ENCODE measurements around the gene STX8.

Gene STX8

GRCh38 chr17:9307313-9307998 lies 268.2 kb downstream of the STX8 start:
- H3K36me3 ChIP-seq (ENCODE audit: insufficient read depth, low read length), result no peaks in the 10 kb centered on the region
- no peak overlapping the region for H3K9ac ChIP-seq (ENCODE audit: low read depth, low read length)
- no peaks in the 10 kb centered on the region for H3K9me3 ChIP-seq (ENCODE audit: control insufficient read depth, insufficient read depth, low read length)
- H3K4me1 ChIP-seq (ENCODE audit: insufficient read depth, low read length), result peaks cover 33% of the 10 kb centered on the region

DNA sequence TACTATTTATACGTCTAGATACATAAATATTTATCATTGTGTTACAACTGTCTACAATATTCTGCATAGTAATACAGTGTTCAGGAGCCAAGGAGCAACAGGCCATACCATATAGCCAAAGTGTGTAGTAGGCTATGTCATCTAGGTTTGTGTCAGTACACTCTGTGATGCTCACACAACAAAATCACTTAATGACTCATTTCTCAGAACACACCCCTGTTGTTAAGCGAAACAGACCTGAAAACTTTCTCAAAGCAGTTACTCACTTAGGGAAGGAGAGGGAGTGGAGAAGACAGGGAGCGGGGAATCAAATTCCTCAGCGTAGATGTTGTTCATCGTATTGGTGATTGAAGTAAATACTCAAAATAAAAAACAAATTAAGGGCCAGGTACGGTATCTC lies 269.5 kb downstream of the STX8 start:
- peaks cover 33% of the 10 kb centered on the region for H3K4me1 ChIP-seq (ENCODE audit: insufficient read depth, low read length)
- H3K9me3 ChIP-seq (ENCODE audit: control insufficient read depth, insufficient read depth, low read length), result no peaks in the 10 kb centered on the region
- no peak overlapping the region for H3K9ac ChIP-seq (ENCODE audit: low read depth, low read length)
- no peaks in the 10 kb centered on the region for H3K36me3 ChIP-seq (ENCODE audit: insufficient read depth, low read length)

DNA sequence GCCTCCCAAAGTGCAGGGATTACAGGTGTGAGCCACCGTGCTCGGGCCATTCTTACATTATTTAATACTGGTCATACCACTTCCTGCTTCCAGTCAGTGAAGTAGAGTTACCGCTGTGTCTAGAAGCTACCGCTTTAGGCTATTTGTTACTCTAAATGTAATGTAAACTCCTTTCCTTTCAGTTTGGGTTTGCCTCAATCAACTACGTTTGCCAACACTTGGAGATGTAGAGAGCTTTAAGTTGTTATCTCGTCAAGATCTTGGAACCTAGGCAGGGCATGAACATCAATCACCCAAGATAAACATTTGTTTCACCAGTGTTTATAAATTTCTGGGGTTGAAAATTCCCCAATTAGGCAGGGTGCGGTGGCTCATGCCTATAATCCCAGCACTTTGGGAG lies 275.9 kb downstream of the STX8 start:
- Histone ChIP-seq H3K4me1 (ENCODE audit: insufficient read depth, low read length) (no peaks in the 10 kb centered on the region), H3K9ac (ENCODE audit: low read depth, low read length) (no peak overlapping the region), H3K36me3 (ENCODE audit: insufficient read depth, low read length) (no peaks in the 10 kb centered on the region), H3K9me3 (ENCODE audit: control insufficient read depth, insufficient read depth, low read length) (no peaks in the 10 kb centered on the region)

- Histone ChIP-seq H3K9ac (ENCODE audit: low read depth, low read length) (no peak overlapping the region), H3K36me3 (ENCODE audit: insufficient read depth, low read length) (no peaks in the 10 kb centered on the region), H3K4me1 (ENCODE audit: insufficient read depth, low read length) (no peaks in the 10 kb centered on the region), H3K9me3 (ENCODE audit: control insufficient read depth, insufficient read depth, low read length) (no peaks in the 10 kb centered on the region)
Observed at GRCh38 chr17:9298776-9299295, 276.8 kb downstream of the STX8 start.

- H3K9me3 ChIP-seq (ENCODE audit: control insufficient read depth, insufficient read depth, low read length), result no peaks in the 10 kb centered on the region
- H3K36me3 ChIP-seq (ENCODE audit: insufficient read depth, low read length), result no peaks in the 10 kb centered on the region
- no peaks in the 10 kb centered on the region for H3K4me1 ChIP-seq (ENCODE audit: insufficient read depth, low read length)
- no peak overlapping the region for H3K9ac ChIP-seq (ENCODE audit: low read depth, low read length)
Observed at GRCh38 chr17:9298135-9298534, 277.5 kb downstream of the STX8 start.

- Histone ChIP-seq H3K9ac (ENCODE audit: low read depth, low read length) (no peak overlapping the region), H3K9me3 (ENCODE audit: control insufficient read depth, insufficient read depth, low read length) (no peaks in the 10 kb centered on the region), H3K36me3 (ENCODE audit: insufficient read depth, low read length) (no peaks in the 10 kb centered on the region), H3K4me1 (ENCODE audit: insufficient read depth, low read length) (no peaks in the 10 kb centered on the region)
Observed at GRCh38 chr17:9294661-9295210, 280.9 kb downstream of the STX8 start.

GRCh38 chr17:9292561-9292941 lies 283.1 kb downstream of the STX8 start:
- H3K9me3 ChIP-seq (ENCODE audit: control insufficient read depth, insufficient read depth, low read length), result no peaks in the 10 kb centered on the region
- no peaks in the 10 kb centered on the region for H3K36me3 ChIP-seq (ENCODE audit: insufficient read depth, low read length)
- no peaks in the 10 kb centered on the region for H3K4me1 ChIP-seq (ENCODE audit: insufficient read depth, low read length)
- H3K9ac ChIP-seq (ENCODE audit: low read depth, low read length), result no peak overlapping the region

DNA sequence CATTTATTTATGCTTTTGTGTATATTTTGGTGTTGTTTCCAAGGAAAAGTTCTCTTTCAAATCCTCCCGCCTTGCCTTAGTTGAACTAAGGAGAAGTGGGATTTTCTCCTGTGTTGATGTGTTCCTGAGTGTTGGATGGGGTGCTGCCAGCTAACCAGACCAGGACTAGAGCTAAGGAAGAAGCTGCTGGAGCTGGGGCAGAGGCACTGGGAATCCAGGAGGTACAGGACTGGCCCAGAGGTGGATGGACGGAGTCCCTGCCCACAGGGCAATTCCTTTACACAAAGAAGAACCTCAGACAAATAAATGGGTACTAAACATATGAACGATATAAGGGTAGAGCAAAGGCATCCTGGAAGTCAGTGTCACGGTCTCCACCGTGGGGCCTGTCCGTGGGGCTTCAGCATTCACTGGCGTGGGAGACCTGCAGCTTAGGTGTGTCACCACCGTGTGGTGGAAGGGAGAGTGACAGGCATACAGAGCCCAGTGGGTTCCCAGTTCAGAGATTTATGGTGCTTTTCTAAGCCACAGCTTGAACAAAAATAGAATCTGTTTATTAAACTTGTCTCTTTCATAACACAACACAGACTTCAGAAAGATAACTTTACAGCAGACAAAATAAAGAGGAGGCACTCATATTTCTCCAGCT lies 283.6 kb downstream of the STX8 start:
- Histone ChIP-seq H3K36me3 (ENCODE audit: insufficient read depth, low read length) (no peaks in the 10 kb centered on the region), H3K9me3 (ENCODE audit: control insufficient read depth, insufficient read depth, low read length) (no peaks in the 10 kb centered on the region), H3K4me1 (ENCODE audit: insufficient read depth, low read length) (no peaks in the 10 kb centered on the region), H3K9ac (ENCODE audit: low read depth, low read length) (no peak overlapping the region)

DNA sequence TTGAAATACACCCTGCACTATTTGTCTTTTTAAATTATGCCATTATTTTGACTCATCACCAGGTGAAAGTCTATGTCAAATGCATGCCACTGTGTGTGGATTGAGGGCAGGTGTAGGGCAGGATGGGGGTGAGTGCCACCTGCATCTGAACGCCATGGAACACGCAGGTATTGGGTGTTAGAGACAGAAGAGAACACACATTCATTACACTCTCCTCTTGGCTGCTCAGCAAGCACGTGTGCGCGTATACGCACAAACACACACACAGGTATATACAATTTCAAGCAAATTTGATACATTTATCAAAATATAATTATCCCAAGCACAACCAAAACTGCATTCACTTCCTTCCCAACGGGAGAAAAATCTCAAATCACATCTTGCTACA lies 285.4 kb downstream of the STX8 start:
- H3K9ac ChIP-seq (ENCODE audit: low read depth, low read length), result no peak overlapping the region
- no peaks in the 10 kb centered on the region; the same call in 1 of the 2 replicates for H3K4me1 ChIP-seq (ENCODE audit: insufficient read depth, low read length)
- H3K36me3 ChIP-seq (ENCODE audit: insufficient read depth, low read length), result no peaks in the 10 kb centered on the region
- no peaks in the 10 kb centered on the region for H3K9me3 ChIP-seq (ENCODE audit: control insufficient read depth, insufficient read depth, low read length)

DNA sequence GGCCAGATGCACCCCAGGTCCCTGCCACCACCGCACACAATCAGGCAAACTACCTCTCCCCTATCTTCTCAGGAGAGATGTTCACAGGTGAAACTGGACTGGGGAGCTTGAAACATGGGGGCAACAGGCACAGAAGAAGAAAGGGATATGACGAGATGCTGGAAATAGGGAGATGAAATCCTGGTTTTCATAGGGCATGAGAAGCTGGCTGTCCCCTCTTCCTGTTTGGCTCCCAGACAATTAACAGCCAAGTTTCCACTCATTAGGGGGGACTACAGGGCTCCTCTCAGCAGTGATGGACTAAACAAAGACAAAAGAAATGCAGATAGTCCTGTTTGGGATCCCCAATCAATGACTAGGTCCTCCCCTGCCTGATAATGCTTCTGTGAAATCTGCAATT lies 288.3 kb downstream of the STX8 start:
- no peak overlapping the region for H3K9ac ChIP-seq (ENCODE audit: low read depth, low read length)
- no peaks in the 10 kb centered on the region for H3K36me3 ChIP-seq (ENCODE audit: insufficient read depth, low read length)
- no peaks in the 10 kb centered on the region for H3K9me3 ChIP-seq (ENCODE audit: control insufficient read depth, insufficient read depth, low read length)
- no peaks in the 10 kb centered on the region; the same call in 1 of the 2 replicates for H3K4me1 ChIP-seq (ENCODE audit: insufficient read depth, low read length)

- no peak overlapping the region for H3K9ac ChIP-seq (ENCODE audit: low read depth, low read length)
- no peaks in the 10 kb centered on the region for H3K9me3 ChIP-seq (ENCODE audit: control insufficient read depth, insufficient read depth, low read length)
- no peaks in the 10 kb centered on the region; the same call in 1 of the 2 replicates for H3K4me1 ChIP-seq (ENCODE audit: insufficient read depth, low read length)
- no peaks in the 10 kb centered on the region for H3K36me3 ChIP-seq (ENCODE audit: insufficient read depth, low read length)
Observed at GRCh38 chr17:9286434-9286833, 289.2 kb downstream of the STX8 start.

GRCh38 chr17:9285602-9286427 lies 289.8 kb downstream of the STX8 start:
- no peaks in the 10 kb centered on the region for H3K36me3 ChIP-seq (ENCODE audit: insufficient read depth, low read length)
- H3K9me3 ChIP-seq (ENCODE audit: control insufficient read depth, insufficient read depth, low read length), result no peaks in the 10 kb centered on the region
- H3K4me1 ChIP-seq (ENCODE audit: insufficient read depth, low read length), result no peaks in the 10 kb centered on the region; the same call in 1 of the 2 replicates
- H3K9ac ChIP-seq (ENCODE audit: low read depth, low read length), result no peak overlapping the region

GRCh38 chr17:9284884-9285283 lies 290.7 kb downstream of the STX8 start:
- Histone ChIP-seq H3K36me3 (ENCODE audit: insufficient read depth, low read length) (no peaks in the 10 kb centered on the region), H3K4me1 (ENCODE audit: insufficient read depth, low read length) (no peaks in the 10 kb centered on the region; the same call in 1 of the 2 replicates), H3K9me3 (ENCODE audit: control insufficient read depth, insufficient read depth, low read length) (no peaks in the 10 kb centered on the region), H3K9ac (ENCODE audit: low read depth, low read length) (no peak overlapping the region)

DNA sequence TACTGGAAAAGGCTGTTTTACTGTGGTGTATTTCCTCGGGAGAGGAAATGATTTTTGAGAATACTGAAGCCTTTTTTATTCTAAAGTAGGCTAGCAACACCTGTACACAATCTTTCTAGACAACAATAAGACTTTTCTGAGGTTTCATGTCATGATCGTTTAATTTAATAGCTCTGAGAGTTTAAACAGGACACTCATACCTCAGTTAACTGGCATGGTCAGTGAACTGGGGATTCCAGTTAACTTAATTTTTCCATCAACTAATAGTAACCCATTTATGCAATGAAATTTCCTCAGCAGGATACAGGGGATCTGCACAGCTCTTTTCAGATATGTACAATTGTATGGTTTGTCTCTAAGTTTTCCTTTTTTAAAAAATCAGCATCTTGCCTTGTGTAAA lies 291.7 kb downstream of the STX8 start:
- Histone ChIP-seq H3K4me1 (ENCODE audit: insufficient read depth, low read length) (no peaks in the 10 kb centered on the region; the same call in 1 of the 2 replicates), H3K9me3 (ENCODE audit: control insufficient read depth, insufficient read depth, low read length) (no peaks in the 10 kb centered on the region), H3K36me3 (ENCODE audit: insufficient read depth, low read length) (no peaks in the 10 kb centered on the region), H3K9ac (ENCODE audit: low read depth, low read length) (no peak overlapping the region)

All from ES-I3 (cell line).